Trophoblast cell (in vitro differentiated cells and primary cell): ENCODE data around the gene HUWE1.

Experiments
- DNase-seq, 2 donors: peaks; one replicate each; pipeline ENCODE4 v3.0.0-alpha.2; 2016
- H2AFZ ChIP-seq: 2 replicates; pipeline ENCODE4 v1.6.1; 2013; ENCODE audit warnings: low read length, moderate library complexity, mild to moderate bottlenecking; ENCODE audit not compliant: insufficient read depth, poor library complexity
- H2AK5ac ChIP-seq: 2 replicates; pipeline ENCODE4 v1.6.1; 2013; ENCODE audit warnings: mild to moderate bottlenecking, low read length
- H2BK120ac ChIP-seq: 2 replicates; pipeline ENCODE4 v1.6.1; 2013; ENCODE audit warnings: low read length, mild to moderate bottlenecking, moderate library complexity; ENCODE audit not compliant: insufficient read depth, poor library complexity
- H2BK12ac ChIP-seq: 2 replicates; pipeline ENCODE4 v1.6.1; 2013; ENCODE audit warnings: mild to moderate bottlenecking, low read length, moderate library complexity
- H2BK5ac ChIP-seq: 2 replicates; pipeline ENCODE4 v1.6.1; 2013; ENCODE audit warnings: low read length, low read depth, moderate library complexity, mild to moderate bottlenecking; ENCODE audit not compliant: poor library complexity
- H3K14ac ChIP-seq: 2 replicates; pipeline ENCODE4 v1.6.1; 2013; ENCODE audit warnings: mild to moderate bottlenecking, low read length
- H3K18ac ChIP-seq: 2 replicates; pipeline ENCODE4 v1.6.1; 2013; ENCODE audit warnings: mild to moderate bottlenecking, low read length
- H3K23ac ChIP-seq: 2 replicates; pipeline ENCODE4 v1.6.1; 2013; ENCODE audit warnings: low read length
- H3K27ac ChIP-seq: 2 replicates; pipeline ENCODE4 v1.5.1; 2013; ENCODE audit warnings: low read depth, mild to moderate bottlenecking, inconsistent platforms, low read length, moderate library complexity
- H3K27me3 ChIP-seq: 2 replicates; pipeline ENCODE4 v1.6.1; 2013; ENCODE audit warnings: inconsistent platforms, mild to moderate bottlenecking, low read length, moderate library complexity; ENCODE audit not compliant: insufficient read depth
- H3K36me3 ChIP-seq, 2 experiments: 1 replicate in 1 of 2; 2 replicates in 1 of 2; pipeline ENCODE4 v1.6.1; 2013; ENCODE audit warnings: low read length in 2 of 2, mild to moderate bottlenecking in 2 of 2, moderate library complexity in 1 of 2; ENCODE audit not compliant: insufficient read depth in 2 of 2, control insufficient read depth in 1 of 2
- H3K4ac ChIP-seq: 2 replicates; pipeline ENCODE4 v1.6.1; 2013; ENCODE audit warnings: low read depth, mild to moderate bottlenecking, low read length, moderate library complexity
- H3K4me1 ChIP-seq, 2 experiments: 1 replicate in 1 of 2; 2 replicates in 1 of 2; pipeline ENCODE4 v1.6.1; 2013; ENCODE audit warnings: low read length in 2 of 2, mild to moderate bottlenecking in 2 of 2, moderate library complexity in 1 of 2; ENCODE audit not compliant: insufficient read depth in 2 of 2, control insufficient read depth in 1 of 2
- H3K4me2 ChIP-seq: 2 replicates; pipeline ENCODE4 v1.6.1; 2013; ENCODE audit warnings: inconsistent platforms, mild to moderate bottlenecking, low read length, moderate library complexity
- H3K4me3 ChIP-seq: 2 replicates; pipeline ENCODE4 v1.5.1; 2013; ENCODE audit warnings: mild to moderate bottlenecking, low read depth, low read length, inconsistent platforms
- H3K79me1 ChIP-seq: one replicate; pipeline ENCODE4 v1.6.1; 2013; ENCODE audit warnings: low read length
- H3K79me2 ChIP-seq: 2 replicates; pipeline ENCODE4 v1.6.1; 2013; ENCODE audit warnings: low read length, mild to moderate bottlenecking; ENCODE audit not compliant: control insufficient read depth, insufficient read depth, poor library complexity
- H3K9ac ChIP-seq: 2 replicates; pipeline ENCODE4 v1.6.1; 2013; ENCODE audit warnings: mild to moderate bottlenecking, low read length
- H3K9me3 ChIP-seq: 2 replicates; pipeline ENCODE4 v1.6.1; 2013; ENCODE audit warnings: low read depth, mild to moderate bottlenecking, control low read depth, inconsistent platforms, low read length; ENCODE audit not compliant: insufficient read depth
- H4K12ac ChIP-seq: 2 replicates; pipeline ENCODE4 v1.6.1; 2013; ENCODE audit warnings: low read depth, mild to moderate bottlenecking, low read length, moderate library complexity
- H4K8ac ChIP-seq: 2 replicates; pipeline ENCODE4 v1.6.1; 2013; ENCODE audit warnings: low read depth, mild to moderate bottlenecking, low read length, moderate library complexity
- H4K91ac ChIP-seq: one replicate; pipeline ENCODE4 v1.6.1; 2013; ENCODE audit warnings: low read depth, mild to moderate bottlenecking, low read length, moderate library complexity
- WGBS: extraction: QIAGEN DNeasy Blood & Tissue Kit; methylation state at CpG from one replicate; pipeline ENCODE4 v1.1.7; 2013; ENCODE audit warnings: missing lambda C conversion rate; ENCODE audit not compliant: insufficient read length, insufficient coverage; ENCODE audit errors: extremely low coverage; 5-methylcytosine and 5-hydroxymethylcytosine counted together

The HUWE1 gene

DNA sequence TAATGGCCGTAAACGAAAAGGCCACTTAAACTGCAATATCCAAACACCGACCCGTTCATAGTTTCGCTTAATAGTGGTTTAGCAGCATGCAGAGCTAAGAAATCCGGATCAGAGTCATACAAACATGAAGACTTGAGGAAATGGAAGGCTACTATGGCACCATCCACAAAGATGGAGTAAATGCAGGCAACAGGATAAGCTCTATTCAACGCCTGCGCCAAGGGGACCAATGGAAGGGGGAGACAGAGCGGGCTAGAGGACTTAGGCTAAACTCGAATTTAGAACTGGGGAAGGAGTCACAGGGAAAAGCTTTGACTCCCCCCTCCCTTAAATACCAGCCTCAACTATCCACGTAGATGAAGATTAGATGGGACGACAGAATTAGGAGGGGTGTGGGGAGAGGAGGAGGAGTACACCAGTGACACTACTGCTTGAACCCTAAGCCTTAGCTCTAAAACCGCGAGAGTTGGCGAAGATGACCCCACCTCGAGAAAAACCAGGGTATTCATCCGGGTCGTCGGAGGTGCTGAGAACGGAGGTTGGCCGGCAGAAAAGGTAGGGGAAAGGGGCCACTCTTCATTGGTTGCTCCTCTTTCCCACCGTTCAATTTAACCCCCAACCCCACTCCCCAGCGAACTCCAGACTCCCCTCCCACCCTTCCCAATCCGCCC, 3.5 kb downstream of the HUWE1 start:
- no peak overlapping the region for H2AK5ac ChIP-seq
- no peaks in the 10 kb centered on the region for H3K9me3 ChIP-seq
- peak overlapping the region; percentile 89 for H3K4me2 ChIP-seq
- WGBS, result no CpG with 5 or more reads among the region's 24 CpGs
- H2AFZ ChIP-seq, result peak overlapping the region; percentile 79
- H4K91ac ChIP-seq, result peak overlapping the region; percentile 90
- DNase-seq, result peak; percentile 48 to 57
- H3K4me3 ChIP-seq, result peak overlapping the region; percentile 96
- peaks cover 10% of the 10 kb centered on the region for H3K79me1 ChIP-seq
- H3K14ac ChIP-seq, result peak overlapping the region; percentile 89
- peak overlapping the region; percentile 89 for H4K8ac ChIP-seq
- H3K4me1 ChIP-seq, result no peaks in the 10 kb centered on the region
- H3K9ac ChIP-seq, result peak overlapping the region; percentile 100
- peak overlapping the region; percentile 89 for H3K4ac ChIP-seq
- H4K12ac ChIP-seq, result no peak overlapping the region
- H3K79me2 ChIP-seq, result peaks cover 14% of the 10 kb centered on the region
- peak overlapping the region; percentile 80 for H3K18ac ChIP-seq
- peak overlapping the region; percentile 85 for H2BK5ac ChIP-seq
- H3K27ac ChIP-seq, result peak overlapping the region; percentile 97
- no peaks in the 10 kb centered on the region for H3K27me3 ChIP-seq
- no peak overlapping the region for H2BK120ac ChIP-seq
- peaks cover 2 to 7% of the 10 kb centered on the region in 2 experiments for H3K36me3 ChIP-seq
- no peak overlapping the region for H2BK12ac ChIP-seq
- no peak overlapping the region for H3K23ac ChIP-seq

DNA sequence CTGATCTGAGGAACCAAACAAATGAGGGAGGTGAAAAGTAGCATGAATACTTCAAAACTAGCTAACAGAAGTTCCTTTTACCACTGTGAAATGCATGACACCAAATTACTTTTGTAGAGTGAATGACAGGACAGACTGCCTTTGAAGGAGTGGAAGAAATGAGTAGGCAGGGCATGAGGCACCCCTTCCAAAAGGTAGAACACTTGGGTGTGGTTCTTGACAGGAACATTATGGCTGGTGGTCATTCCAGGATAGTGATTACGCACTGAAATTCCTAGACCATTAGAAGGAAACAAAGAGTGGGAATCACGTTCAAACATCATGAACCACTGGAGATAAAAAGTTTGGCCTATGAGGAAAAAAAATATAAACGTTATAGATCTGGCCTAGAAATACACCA, 4.9 kb downstream of the HUWE1 start:
- peak overlapping the region; percentile 91 for H3K4ac ChIP-seq
- H3K4me1 ChIP-seq, result no peaks in the 10 kb centered on the region
- H2BK5ac ChIP-seq, result no peak overlapping the region
- H3K79me1 ChIP-seq, result peaks cover 10% of the 10 kb centered on the region
- H3K27me3 ChIP-seq, result no peaks in the 10 kb centered on the region
- H3K36me3 ChIP-seq, result peaks cover 2 to 9% of the 10 kb centered on the region in 2 experiments
- peaks cover 14% of the 10 kb centered on the region for H3K79me2 ChIP-seq
- H3K9ac ChIP-seq, result no peak overlapping the region
- H2BK120ac ChIP-seq, result no peak overlapping the region
- no peak overlapping the region for H2BK12ac ChIP-seq
- H3K4me2 ChIP-seq, result no peak overlapping the region
- H2AFZ ChIP-seq, result no peak overlapping the region
- DNase-seq, result peak; percentile 16 to 42
- no peak overlapping the region for H4K8ac ChIP-seq
- H3K23ac ChIP-seq, result no peak overlapping the region
- H3K4me3 ChIP-seq, result no peak overlapping the region
- H3K14ac ChIP-seq, result no peak overlapping the region
- no CpG with 5 or more reads among the region's 3 CpGs for WGBS
- no peak overlapping the region for H3K18ac ChIP-seq
- H2AK5ac ChIP-seq, result no peak overlapping the region
- H4K91ac ChIP-seq, result no peak overlapping the region
- no peak overlapping the region for H3K27ac ChIP-seq
- H3K9me3 ChIP-seq, result no peaks in the 10 kb centered on the region
- H4K12ac ChIP-seq, result no peak overlapping the region

DNA sequence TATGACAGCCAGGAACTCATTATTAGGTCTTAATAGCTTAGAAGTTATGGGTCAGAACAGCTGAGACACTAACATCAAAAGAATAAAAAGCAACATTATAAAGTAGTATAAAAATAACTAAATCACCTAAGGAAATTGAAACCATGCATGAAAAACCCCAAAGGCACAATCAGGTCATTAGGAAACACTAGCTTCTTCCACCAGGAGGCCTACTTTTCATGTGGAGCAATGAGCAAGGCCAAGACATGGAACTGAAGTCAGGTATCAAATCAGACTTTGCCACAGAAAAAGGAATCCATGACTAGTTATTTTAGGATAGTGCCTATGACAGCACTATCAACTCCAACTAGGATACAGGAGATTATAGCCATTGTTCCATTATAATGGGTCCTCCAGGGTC, 7.9 kb downstream of the HUWE1 start:
- Histone ChIP-seq H2AFZ (no peak overlapping the region), H4K8ac (no peak overlapping the region), H3K79me1 (peaks cover 4% of the 10 kb centered on the region), H3K36me3 (peaks cover 2 to 9% of the 10 kb centered on the region in 2 experiments), H3K79me2 (peaks cover 12% of the 10 kb centered on the region), H3K4me2 (no peak overlapping the region), H3K9ac (no peak overlapping the region), H3K23ac (no peak overlapping the region), H3K14ac (no peak overlapping the region), H3K4me1 (no peaks in the 10 kb centered on the region), H4K12ac (no peak overlapping the region), H3K4me3 (no peak overlapping the region), H3K4ac (no peak overlapping the region), H2BK12ac (no peak overlapping the region), H3K27me3 (no peaks in the 10 kb centered on the region), H2AK5ac (no peak overlapping the region), H3K9me3 (no peaks in the 10 kb centered on the region), H3K18ac (no peak overlapping the region), H3K27ac (no peak overlapping the region), H4K91ac (no peak overlapping the region), H2BK120ac (no peak overlapping the region), H2BK5ac (no peak overlapping the region)
- DNase-seq, result peak in 1 of 2 donors; percentile 19

DNA sequence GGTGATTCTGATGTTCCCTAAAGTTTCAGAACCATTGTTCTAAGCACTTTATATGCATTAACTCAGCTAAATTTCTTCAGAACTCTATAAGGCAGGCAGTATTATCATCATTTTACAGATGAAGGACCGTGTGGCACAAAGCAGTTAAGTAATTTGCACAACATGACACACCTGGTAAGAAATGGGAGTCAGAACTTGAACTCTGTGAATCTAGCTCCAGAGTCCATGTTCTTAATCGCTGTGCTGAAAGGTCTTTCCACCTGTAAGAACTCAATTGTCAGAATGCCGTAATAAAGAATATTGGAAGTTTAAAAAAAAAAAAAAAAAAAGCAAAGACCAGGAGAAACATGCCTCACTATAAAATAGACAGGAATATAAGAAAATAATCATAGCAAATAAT, 9.2 kb downstream of the HUWE1 start:
- no peak overlapping the region for H2BK12ac ChIP-seq
- H3K27ac ChIP-seq, result no peak overlapping the region
- H3K9ac ChIP-seq, result no peak overlapping the region
- no peak overlapping the region for H4K12ac ChIP-seq
- no CpG with 5 or more reads among the region's 3 CpGs for WGBS
- no peaks in the 10 kb centered on the region for H3K27me3 ChIP-seq
- H3K4me2 ChIP-seq, result no peak overlapping the region
- H3K79me1 ChIP-seq, result no peaks in the 10 kb centered on the region
- H3K79me2 ChIP-seq, result no peaks in the 10 kb centered on the region
- H3K18ac ChIP-seq, result no peak overlapping the region
- no peaks in the 10 kb centered on the region for H3K9me3 ChIP-seq
- H2AFZ ChIP-seq, result no peak overlapping the region
- H2BK120ac ChIP-seq, result no peak overlapping the region
- DNase-seq, result no peak
- peaks cover 2 to 9% of the 10 kb centered on the region in 2 experiments for H3K36me3 ChIP-seq
- no peak overlapping the region for H4K91ac ChIP-seq
- no peak overlapping the region for H3K4ac ChIP-seq
- no peak overlapping the region for H4K8ac ChIP-seq
- no peak overlapping the region for H3K4me3 ChIP-seq
- H3K14ac ChIP-seq, result no peak overlapping the region
- H2BK5ac ChIP-seq, result no peak overlapping the region
- H2AK5ac ChIP-seq, result no peak overlapping the region
- no peak overlapping the region for H3K23ac ChIP-seq
- H3K4me1 ChIP-seq, result no peaks in the 10 kb centered on the region
